ENCODE measurements around the gene SREK1IP1. TPM values are rescaled to one million over a fixed set of nuclear protein-coding genes. Genes with fewer than 3 reads are reported as not detected.

The SREK1IP1 gene
- total and polyA plus RNA-seq, 2 donors, result 9.7 to 25.6 TPM

- no peaks in the 10 kb centered on the region for H3K4me1 ChIP-seq (ENCODE audit: insufficient read depth)
- H3K27ac ChIP-seq (ENCODE audit: low read depth), result no peak overlapping the region
- no peak overlapping the region for H3K4me3 ChIP-seq (ENCODE audit: low read depth, low read length)
- DNase-seq (ENCODE audit: extremely low spot score), result no peak
- H3K36me3 ChIP-seq (ENCODE audit: insufficient read depth), result no peaks in the 10 kb centered on the region
- WGBS, result 81% methylated on average over 2 of the region's 2 CpGs
These were observed 17.9 kb upstream of the SREK1IP1 start for GRCh38 chr5:64786372-64786771.

GRCh38 chr5:64784451-64785025, 16.0 kb upstream of the SREK1IP1 start:
- H3K4me1 ChIP-seq (ENCODE audit: insufficient read depth), result no peaks in the 10 kb centered on the region
- H3K27ac ChIP-seq (ENCODE audit: low read depth), result no peak overlapping the region
- H3K36me3 ChIP-seq (ENCODE audit: insufficient read depth), result no peaks in the 10 kb centered on the region
- WGBS, result 4% methylated on average over 3 of the region's 3 CpGs
- H3K4me3 ChIP-seq (ENCODE audit: low read depth, low read length), result no peak overlapping the region
- DNase-seq (ENCODE audit: extremely low spot score), result peak; percentile 54

- no peak overlapping the region for H3K27ac ChIP-seq (ENCODE audit: low read depth)
- H3K36me3 ChIP-seq (ENCODE audit: insufficient read depth), result no peaks in the 10 kb centered on the region
- H3K4me1 ChIP-seq (ENCODE audit: insufficient read depth), result no peaks in the 10 kb centered on the region
- no peak for DNase-seq (ENCODE audit: extremely low spot score)
- whole genome bisulfite sequencing, result 81% methylated on average over 1 of the region's 1 CpG
- no peak overlapping the region for H3K4me3 ChIP-seq (ENCODE audit: low read depth, low read length)
These were observed 6.8 kb upstream of the SREK1IP1 start for GRCh38 chr5:64775291-64775690.

- Histone ChIP-seq H3K4me3 (ENCODE audit: low read depth, low read length) (no peak overlapping the region), H3K36me3 (ENCODE audit: insufficient read depth) (no peaks in the 10 kb centered on the region), H3K4me1 (ENCODE audit: insufficient read depth) (peaks cover 2% of the 10 kb centered on the region), H3K27ac (ENCODE audit: low read depth) (no peak overlapping the region)
- DNase-seq (ENCODE audit: extremely low spot score), result no peak
- 77% methylated on average over 1 of the region's 1 CpG for WGBS
These were observed 5.0 kb upstream of the SREK1IP1 start for GRCh38 chr5:64773533-64773932.

GRCh38 chr5:64771736-64772135, 3.2 kb upstream of the SREK1IP1 start:
- H3K27ac ChIP-seq (ENCODE audit: low read depth), result no peak overlapping the region

GRCh38 chr5:64769855-64770254, 1.4 kb upstream of the SREK1IP1 start:
- Histone ChIP-seq H3K36me3 (ENCODE audit: insufficient read depth) (no peaks in the 10 kb centered on the region), H3K4me1 (ENCODE audit: insufficient read depth) (peaks cover 2% of the 10 kb centered on the region), H3K4me3 (ENCODE audit: low read depth, low read length) (peak overlapping the region; percentile 75), H3K27ac (ENCODE audit: low read depth) (no peak overlapping the region)
- no peak for DNase-seq (ENCODE audit: extremely low spot score)

More at GRCh38 chr5:64771736-64772135, 3.2 kb upstream of the SREK1IP1 start:
- Histone ChIP-seq H3K4me1 (ENCODE audit: insufficient read depth) (peaks cover 2% of the 10 kb centered on the region), H3K36me3 (ENCODE audit: insufficient read depth) (no peaks in the 10 kb centered on the region), H3K4me3 (ENCODE audit: low read depth, low read length) (no peak overlapping the region)
- 87% methylated on average over 4 of the region's 4 CpGs for WGBS
- no peak for DNase-seq (ENCODE audit: extremely low spot score)

GRCh38 chr5:64767959-64768357, 533 bp downstream of the SREK1IP1 start:
- WGBS, result under 1% methylated on average over 10 of the region's 10 CpGs
- H3K4me1 ChIP-seq (ENCODE audit: insufficient read depth), result peaks cover 2% of the 10 kb centered on the region
- DNase-seq (ENCODE audit: extremely low spot score), result peak; percentile 13

GRCh38 chr5:64766941-64767340, 1.6 kb downstream of the SREK1IP1 start:
- no peak for DNase-seq (ENCODE audit: extremely low spot score)
- Histone ChIP-seq H3K4me1 (ENCODE audit: insufficient read depth) (peaks cover 2% of the 10 kb centered on the region), H3K27ac (ENCODE audit: low read depth) (no peak overlapping the region), H3K36me3 (ENCODE audit: insufficient read depth) (peaks cover 3% of the 10 kb centered on the region), H3K4me3 (ENCODE audit: low read depth, low read length) (no peak overlapping the region)
- WGBS, result 74% methylated on average over 2 of the region's 2 CpGs

More at GRCh38 chr5:64767959-64768357, 533 bp downstream of the SREK1IP1 start:
- peaks cover 3% of the 10 kb centered on the region for H3K36me3 ChIP-seq (ENCODE audit: insufficient read depth)
- peak overlapping the region; percentile 75 for H3K4me3 ChIP-seq (ENCODE audit: low read depth, low read length)
- peak overlapping the region; percentile 71 for H3K27ac ChIP-seq (ENCODE audit: low read depth)

- peaks cover 3% of the 10 kb centered on the region for H3K36me3 ChIP-seq (ENCODE audit: insufficient read depth)
- no peak overlapping the region for H3K4me3 ChIP-seq (ENCODE audit: low read depth, low read length)
- H3K4me1 ChIP-seq (ENCODE audit: insufficient read depth), result peaks cover 2% of the 10 kb centered on the region
- no peak overlapping the region for H3K27ac ChIP-seq (ENCODE audit: low read depth)
- WGBS, result 89% methylated on average over 2 of the region's 2 CpGs
- DNase-seq (ENCODE audit: extremely low spot score), result no peak
These were observed 2.5 kb downstream of the SREK1IP1 start for GRCh38 chr5:64765804-64766504.

- Histone ChIP-seq H3K27ac (ENCODE audit: low read depth) (no peak overlapping the region), H3K36me3 (ENCODE audit: insufficient read depth) (peaks cover 3% of the 10 kb centered on the region), H3K4me3 (ENCODE audit: low read depth, low read length) (no peak overlapping the region), H3K4me1 (ENCODE audit: insufficient read depth) (no peaks in the 10 kb centered on the region)
- 55% methylated on average over 4 of the region's 4 CpGs for WGBS
- no peak for DNase-seq (ENCODE audit: extremely low spot score)
These were observed 4.5 kb downstream of the SREK1IP1 start for GRCh38 chr5:64763948-64764503.

- Histone ChIP-seq H3K27ac (ENCODE audit: low read depth) (no peak overlapping the region), H3K36me3 (ENCODE audit: insufficient read depth) (peaks cover 3% of the 10 kb centered on the region), H3K4me3 (ENCODE audit: low read depth, low read length) (no peak overlapping the region), H3K4me1 (ENCODE audit: insufficient read depth) (no peaks in the 10 kb centered on the region)
- 62% methylated on average over 4 of the region's 4 CpGs for WGBS
- DNase-seq (ENCODE audit: extremely low spot score), result no peak
These were observed 8.4 kb downstream of the SREK1IP1 start for GRCh38 chr5:64759960-64760660.

- H3K27ac ChIP-seq (ENCODE audit: low read depth), result no peak overlapping the region
- H3K36me3 ChIP-seq (ENCODE audit: insufficient read depth), result no peaks in the 10 kb centered on the region
- no peak for DNase-seq (ENCODE audit: extremely low spot score)
- no peaks in the 10 kb centered on the region for H3K4me1 ChIP-seq (ENCODE audit: insufficient read depth)
- 76% methylated on average over 3 of the region's 3 CpGs for WGBS
- no peak overlapping the region for H3K4me3 ChIP-seq (ENCODE audit: low read depth, low read length)
These were observed 9.6 kb downstream of the SREK1IP1 start for GRCh38 chr5:64758901-64759300.

GRCh38 chr5:64754066-64754465, 14.4 kb downstream of the SREK1IP1 start:
- Histone ChIP-seq H3K4me3 (ENCODE audit: low read depth, low read length) (no peak overlapping the region), H3K4me1 (ENCODE audit: insufficient read depth) (no peaks in the 10 kb centered on the region), H3K36me3 (ENCODE audit: insufficient read depth) (no peaks in the 10 kb centered on the region), H3K27ac (ENCODE audit: low read depth) (no peak overlapping the region)
- no peak for DNase-seq (ENCODE audit: extremely low spot score)
- 98% methylated on average over 2 of the region's 2 CpGs for WGBS

- H3K36me3 ChIP-seq (ENCODE audit: insufficient read depth), result peaks cover 2% of the 10 kb centered on the region
- no peaks in the 10 kb centered on the region for H3K4me1 ChIP-seq (ENCODE audit: insufficient read depth)
- H3K4me3 ChIP-seq (ENCODE audit: low read depth, low read length), result no peak overlapping the region
- DNase-seq (ENCODE audit: extremely low spot score), result no peak
- 81% methylated on average over 4 of the region's 4 CpGs for WGBS
- no peak overlapping the region for H3K27ac ChIP-seq (ENCODE audit: low read depth)
These were observed 19.1 kb downstream of the SREK1IP1 start for GRCh38 chr5:64749385-64749784.
